ENCODE data around the gene ASB2.

Gene ASB2

DNA sequence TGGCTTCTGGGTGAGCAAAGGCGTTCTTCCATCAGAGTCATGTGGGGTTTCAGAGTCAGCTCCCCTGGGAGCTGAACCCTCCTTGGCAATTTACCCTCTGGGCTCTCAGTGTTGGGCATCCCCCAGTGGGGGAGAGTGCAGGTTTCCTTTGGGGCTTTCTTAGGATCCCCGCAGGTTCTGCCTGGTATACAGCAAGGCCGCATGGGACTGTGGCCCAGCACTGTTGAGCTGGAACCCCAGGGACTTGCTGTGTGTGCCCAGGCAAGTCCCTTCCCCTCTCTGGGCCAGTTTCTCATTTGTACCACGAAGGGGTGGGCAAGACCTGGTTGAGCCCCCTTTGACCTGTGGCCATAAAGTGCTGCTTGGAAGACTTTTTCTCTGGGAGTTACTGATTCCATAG lies 43.7 kb downstream of the ASB2 start:
- DNase-seq (ENCODE audit: low read depth) = no peak
- TF ChIP-seq, protein P1, sequence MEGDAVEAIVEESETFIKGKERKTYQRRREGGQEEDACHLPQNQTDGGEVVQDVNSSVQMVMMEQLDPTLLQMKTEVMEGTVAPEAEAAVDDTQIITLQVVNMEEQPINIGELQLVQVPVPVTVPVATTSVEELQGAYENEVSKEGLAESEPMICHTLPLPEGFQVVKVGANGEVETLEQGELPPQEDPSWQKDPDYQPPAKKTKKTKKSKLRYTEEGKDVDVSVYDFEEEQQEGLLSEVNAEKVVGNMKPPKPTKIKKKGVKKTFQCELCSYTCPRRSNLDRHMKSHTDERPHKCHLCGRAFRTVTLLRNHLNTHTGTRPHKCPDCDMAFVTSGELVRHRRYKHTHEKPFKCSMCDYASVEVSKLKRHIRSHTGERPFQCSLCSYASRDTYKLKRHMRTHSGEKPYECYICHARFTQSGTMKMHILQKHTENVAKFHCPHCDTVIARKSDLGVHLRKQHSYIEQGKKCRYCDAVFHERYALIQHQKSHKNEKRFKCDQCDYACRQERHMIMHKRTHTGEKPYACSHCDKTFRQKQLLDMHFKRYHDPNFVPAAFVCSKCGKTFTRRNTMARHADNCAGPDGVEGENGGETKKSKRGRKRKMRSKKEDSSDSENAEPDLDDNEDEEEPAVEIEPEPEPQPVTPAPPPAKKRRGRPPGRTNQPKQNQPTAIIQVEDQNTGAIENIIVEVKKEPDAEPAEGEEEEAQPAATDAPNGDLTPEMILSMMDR (IDR thresholded peaks at IDR 0.05; ENCODE audit: control insufficient read depth, extremely low read depth, insufficient read depth) = no peak
- no peak overlapping the region for H3K4me3 ChIP-seq (ENCODE audit: low read depth, low read length)

DNA sequence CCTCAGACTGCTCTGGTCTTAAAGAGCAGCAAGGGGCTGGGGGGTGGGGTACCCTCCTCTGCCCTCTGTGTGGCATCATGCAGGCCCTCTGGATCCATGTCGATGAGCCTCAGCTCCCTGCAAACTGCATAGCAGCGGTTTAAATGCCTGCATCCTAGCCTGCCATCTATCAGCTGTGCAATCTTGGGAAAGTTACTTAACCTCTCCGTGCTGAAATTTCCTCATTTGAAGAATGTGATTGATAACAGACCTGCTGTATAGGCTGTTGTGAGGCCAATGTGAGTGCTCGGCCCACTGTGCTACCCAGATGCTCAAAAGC lies 45.4 kb downstream of the ASB2 start:
- DNase-seq (ENCODE audit: low read depth) = no peak
- H3K4me3 ChIP-seq (ENCODE audit: low read depth, low read length) = no peak overlapping the region
- TF ChIP-seq, protein P1 (IDR thresholded peaks at IDR 0.05; ENCODE audit: control insufficient read depth, extremely low read depth, insufficient read depth) = no peak

GRCh38 chr14:93930296-93930988 lies 45.9 kb downstream of the ASB2 start:
- no peak overlapping the region for H3K4me3 ChIP-seq (ENCODE audit: low read depth, low read length)
- TF ChIP-seq, protein P1 (IDR thresholded peaks at IDR 0.05; ENCODE audit: control insufficient read depth, extremely low read depth, insufficient read depth) = no peak
- DNase-seq (ENCODE audit: low read depth) = no peak

GRCh38 chr14:93929657-93930056 lies 46.7 kb downstream of the ASB2 start:
- no peak for DNase-seq (ENCODE audit: low read depth)
- TF ChIP-seq, protein P1 (IDR thresholded peaks at IDR 0.05; ENCODE audit: control insufficient read depth, extremely low read depth, insufficient read depth) = no peak
- no peak overlapping the region for H3K4me3 ChIP-seq (ENCODE audit: low read depth, low read length)

GRCh38 chr14:93929048-93929535 lies 47.3 kb downstream of the ASB2 start:
- no peak overlapping the region for H3K4me3 ChIP-seq (ENCODE audit: low read depth, low read length)
- TF ChIP-seq, protein P1 (IDR thresholded peaks at IDR 0.05; ENCODE audit: control insufficient read depth, extremely low read depth, insufficient read depth) = no peak
- DNase-seq (ENCODE audit: low read depth) = no peak

- DNase-seq (ENCODE audit: low read depth) = no peak
- TF ChIP-seq, protein P1 (IDR thresholded peaks at IDR 0.05; ENCODE audit: control insufficient read depth, extremely low read depth, insufficient read depth) = no peak
- no peak overlapping the region for H3K4me3 ChIP-seq (ENCODE audit: low read depth, low read length)
These were observed 48.0 kb downstream of the ASB2 start for GRCh38 chr14:93928184-93929047.

Measured in LNCaP clone FGC (cell line).